Keratinocyte (primary cell): Measurements from ENCODE around the gene PPY. TPM values are rescaled to one million over a fixed set of nuclear protein-coding genes. Genes with fewer than 3 reads are reported as not detected.
A peak's percentile ranks its signal among the peaks of the same experiment; 100 is the strongest.

Experiments
- DNase-seq: peaks from one replicate; pipeline ENCODE4 v3.0.0-alpha.2; 2011; ENCODE audit warnings: low read depth, missing footprints, low spot score
- FAIRE-seq: peaks from 2 replicates; lab custom pipeline; 2011; peaks lifted over from hg19 to GRCh38; lab: Jason Lieb, UNC
- H2AFZ ChIP-seq: 2 replicates; pipeline ENCODE4 v1.6.0; 2012; ENCODE audit warnings: low read length, control low read depth, inconsistent platforms; ENCODE audit not compliant: control insufficient read depth
- H3K27ac ChIP-seq: 2 replicates; pipeline ENCODE4 v1.5.1; 2011; ENCODE audit warnings: low read length; ENCODE audit not compliant: control insufficient read depth, insufficient read depth
- H3K27me3 ChIP-seq: 3 replicates; pipeline ENCODE4 v1.6.0; 2011; ENCODE audit warnings: low read length; ENCODE audit not compliant: control insufficient read depth, insufficient read depth; ENCODE audit errors: extremely low read depth
- H3K36me3 ChIP-seq, 2 experiments: 2 replicates in 1 of 2; 3 replicates in 1 of 2; pipeline ENCODE4 v1.5.1; 2011; ENCODE audit warnings: low read length in 2 of 2, mild to moderate bottlenecking in 1 of 2; ENCODE audit not compliant: control insufficient read depth in 2 of 2, insufficient read depth in 2 of 2; ENCODE audit errors: extremely low read depth in 1 of 2
- H3K4me1 ChIP-seq: 3 replicates; pipeline ENCODE4 v1.5.1; 2011; ENCODE audit warnings: low read length; ENCODE audit not compliant: control insufficient read depth, insufficient read depth; ENCODE audit errors: extremely low read depth
- H3K4me2 ChIP-seq: 3 replicates; pipeline ENCODE4 v1.6.0; 2011; ENCODE audit warnings: low read depth, low read length; ENCODE audit not compliant: control insufficient read depth, insufficient read depth; ENCODE audit errors: extremely low read depth
- H3K4me3 ChIP-seq, 3 experiments: fragments of 200-600 bp in 1 of 3; sonication (generic) in 1 of 3; 2 replicates in 2 of 3; 3 replicates in 1 of 3; pipeline ENCODE4 v1.5.1; 2011 to 2016; ENCODE audit warnings: low read length in 3 of 3, mild to moderate bottlenecking in 3 of 3, control low read depth in 2 of 3, inconsistent platforms in 1 of 3, low read depth in 1 of 3, mixed read lengths in 1 of 3, mixed run types in 1 of 3, moderate library complexity in 1 of 3; ENCODE audit not compliant: control insufficient read depth in 2 of 3, insufficient read depth in 2 of 3; ENCODE audit errors: extremely low read depth in 1 of 3
- H3K79me2 ChIP-seq: 2 replicates; pipeline ENCODE4 v1.6.0; 2012; ENCODE audit warnings: low read length; ENCODE audit not compliant: control insufficient read depth, insufficient read depth
- H3K9ac ChIP-seq: 3 replicates; pipeline ENCODE4 v1.6.0; 2011; ENCODE audit warnings: low read length; ENCODE audit not compliant: control insufficient read depth, insufficient read depth; ENCODE audit errors: extremely low read depth
- H3K9me1 ChIP-seq: 3 replicates; pipeline ENCODE4 v1.6.0; 2011; ENCODE audit warnings: low read length; ENCODE audit not compliant: control insufficient read depth, insufficient read depth; ENCODE audit errors: extremely low read depth
- H3K9me3 ChIP-seq: 2 replicates; pipeline ENCODE4 v1.5.1; 2012; ENCODE audit warnings: low read depth, low read length; ENCODE audit not compliant: control insufficient read depth
- H4K20me1 ChIP-seq: 3 replicates; pipeline ENCODE4 v1.6.0; 2011; ENCODE audit warnings: low read length; ENCODE audit not compliant: control insufficient read depth, insufficient read depth; ENCODE audit errors: extremely low read depth
- EZH2 ChIP-seq: IDR thresholded peaks from one replicate; pipeline ENCODE4 v1.6.1; 2012; ENCODE audit warnings: inconsistent platforms, mild to moderate bottlenecking, low read length, moderate library complexity
- dilution Hi-C: fragments of 300-500 bp; cut with MboI; formaldehyde crosslinking; loops from one replicate; pipeline ENCODE4 v1.7.0; 2020; ENCODE audit warnings: low sequenced_read_pairs; ENCODE audit not compliant: extremely low pct_ligation_motif_present
- polyA plus RNA-seq, 5 experiments: library from polyadenylated mRNA; depleted of rRNA in 3 of 5; stranded (reverse) in 3 of 5; stranded (forward) in 1 of 5; unstranded in 1 of 5; fragments of >200 nt; gene quantifications; 1 replicate in 1 of 5; 2 replicates in 3 of 5; 3 replicates in 1 of 5; pipeline versions ENCODE4 v1.2.1 to v1.2.3, GENCODE V29; 2011 to 2012; ENCODE audit warnings: missing spikeins in 2 of 5, low read depth in 1 of 5, low replicate concordance in 1 of 5
- TF ChIP-seq, protein P1 (sequence below), 3 experiments: IDR thresholded peaks in 1 of 3; conservative IDR thresholded peaks in 1 of 3; optimal IDR thresholded peaks in 1 of 3; 2 replicates in 2 of 3; 3 replicates in 1 of 3; pipeline versions ENCODE3 to v1.5.1; 2011; ENCODE audit warnings: low read length in 3 of 3, mild to moderate bottlenecking in 3 of 3, moderate library complexity in 2 of 3, control low read depth in 1 of 3, inconsistent platforms in 1 of 3; ENCODE audit not compliant: insufficient read depth in 2 of 3; ENCODE audit errors: extremely low read depth in 1 of 3

Gene PPY
- polyA plus RNA-seq, 1 donor (not counting 4 experiments of a cell fraction or from before 2014, with no cell fraction given) = not detected

DNA sequence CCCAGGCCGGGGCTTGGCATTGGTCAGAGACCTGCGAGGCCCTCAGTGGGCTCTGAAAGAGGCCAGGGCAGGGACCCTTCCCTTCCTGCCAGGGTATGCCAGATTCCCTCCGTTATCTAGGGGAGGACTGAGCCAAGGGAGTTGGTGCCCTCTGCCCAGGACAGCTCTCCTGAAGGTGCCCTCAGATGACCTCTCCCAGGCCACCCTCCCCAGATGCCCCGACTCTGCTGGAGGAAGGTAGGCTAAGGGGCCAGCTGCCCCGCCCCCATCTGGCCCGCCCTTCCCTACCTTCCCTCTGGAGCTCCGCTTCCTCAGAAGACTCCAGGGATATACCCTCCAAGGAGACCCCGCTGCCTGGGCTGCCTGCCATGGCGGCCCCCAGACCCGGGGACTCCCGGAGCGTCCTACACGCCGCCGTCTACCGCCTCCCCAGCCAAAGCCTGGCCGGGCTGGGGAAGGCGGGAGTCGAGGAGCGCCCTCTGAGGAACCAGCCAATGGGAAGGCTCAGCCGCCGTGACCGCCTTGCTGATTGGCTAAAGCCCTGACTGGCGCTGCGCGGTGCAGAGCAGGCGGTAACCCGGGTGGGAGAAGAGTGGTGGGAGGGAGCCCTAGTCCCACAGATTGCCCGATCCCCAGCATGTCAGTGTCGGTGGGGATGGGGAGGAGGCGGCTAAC, 42.0 kb downstream of the PPY start:
- Histone ChIP-seq H3K4me1 (peaks cover 14% of the 10 kb centered on the region), H3K9me3 (no peaks in the 10 kb centered on the region), H3K36me3 (no peaks in the 10 kb centered on the region), H3K27ac (no peak overlapping the region), H2AFZ (peak overlapping the region; percentile 40), H3K9me1 (no peaks in the 10 kb centered on the region), H3K4me3 (peak overlapping the region; percentile 24 to 44 (median 38)), H3K79me2 (no peaks in the 10 kb centered on the region), H3K9ac (no peak overlapping the region), H4K20me1 (no peaks in the 10 kb centered on the region), H3K27me3 (peaks cover 39% of the 10 kb centered on the region), H3K4me2 (peak overlapping the region; percentile 73)
- DNase-seq = no peak
- dilution Hi-C loops = no loop called here
- TF ChIP-seq EZH2 = no peak
- TF ChIP-seq, protein P1, sequence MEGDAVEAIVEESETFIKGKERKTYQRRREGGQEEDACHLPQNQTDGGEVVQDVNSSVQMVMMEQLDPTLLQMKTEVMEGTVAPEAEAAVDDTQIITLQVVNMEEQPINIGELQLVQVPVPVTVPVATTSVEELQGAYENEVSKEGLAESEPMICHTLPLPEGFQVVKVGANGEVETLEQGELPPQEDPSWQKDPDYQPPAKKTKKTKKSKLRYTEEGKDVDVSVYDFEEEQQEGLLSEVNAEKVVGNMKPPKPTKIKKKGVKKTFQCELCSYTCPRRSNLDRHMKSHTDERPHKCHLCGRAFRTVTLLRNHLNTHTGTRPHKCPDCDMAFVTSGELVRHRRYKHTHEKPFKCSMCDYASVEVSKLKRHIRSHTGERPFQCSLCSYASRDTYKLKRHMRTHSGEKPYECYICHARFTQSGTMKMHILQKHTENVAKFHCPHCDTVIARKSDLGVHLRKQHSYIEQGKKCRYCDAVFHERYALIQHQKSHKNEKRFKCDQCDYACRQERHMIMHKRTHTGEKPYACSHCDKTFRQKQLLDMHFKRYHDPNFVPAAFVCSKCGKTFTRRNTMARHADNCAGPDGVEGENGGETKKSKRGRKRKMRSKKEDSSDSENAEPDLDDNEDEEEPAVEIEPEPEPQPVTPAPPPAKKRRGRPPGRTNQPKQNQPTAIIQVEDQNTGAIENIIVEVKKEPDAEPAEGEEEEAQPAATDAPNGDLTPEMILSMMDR (optimal IDR thresholded peaks at IDR 0.05 in 1 of 3, IDR thresholded peaks at IDR 0.05 in 1 of 3, conservative IDR thresholded peaks at IDR 0.05 in 1 of 3; ENCODE audit: extremely low read depth in 1 of 3, insufficient read depth in 2 of 3, low read length in 3 of 3) = no peak
- no peak for FAIRE-seq

DNA sequence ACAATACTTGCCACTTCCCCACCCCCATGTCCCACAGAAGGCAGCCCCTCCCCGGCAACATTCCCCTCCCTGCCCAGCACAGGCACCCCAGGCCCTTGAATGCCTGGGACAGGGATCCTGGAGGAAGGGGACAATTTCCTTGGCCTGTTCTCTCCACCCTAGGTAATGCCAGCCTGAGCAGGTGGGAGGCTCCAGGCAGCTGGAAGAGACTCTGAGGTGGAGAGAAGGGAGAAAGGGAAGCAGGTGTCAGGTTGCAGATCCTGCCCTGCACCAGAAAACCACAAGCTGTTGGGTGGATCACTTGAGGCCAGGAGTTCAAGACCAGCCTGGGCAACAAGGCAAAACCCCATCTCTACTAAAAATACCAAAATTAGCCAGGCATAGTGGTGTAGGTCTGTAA, 43.8 kb downstream of the PPY start:
- TF ChIP-seq EZH2 = no peak
- TF ChIP-seq, protein P1 (optimal IDR thresholded peaks at IDR 0.05 in 1 of 3, IDR thresholded peaks at IDR 0.05 in 1 of 3, conservative IDR thresholded peaks at IDR 0.05 in 1 of 3; ENCODE audit: extremely low read depth in 1 of 3, insufficient read depth in 2 of 3, low read length in 3 of 3) = no peak

More for the DNA sequence above, 43.8 kb downstream of the PPY start:
- H3K4me3 ChIP-seq = no peak overlapping the region
- no peak overlapping the region for H2AFZ ChIP-seq
- no peak overlapping the region for H3K4me2 ChIP-seq
- no peaks in the 10 kb centered on the region for H3K9me3 ChIP-seq
- H3K9me1 ChIP-seq = no peaks in the 10 kb centered on the region
- H3K27ac ChIP-seq = no peak overlapping the region
- peaks cover 21% of the 10 kb centered on the region for H3K27me3 ChIP-seq
- no peaks in the 10 kb centered on the region for H3K36me3 ChIP-seq
- no peaks in the 10 kb centered on the region for H3K79me2 ChIP-seq
- peaks cover 14% of the 10 kb centered on the region for H3K4me1 ChIP-seq
- dilution Hi-C loops = no loop called here
- no peaks in the 10 kb centered on the region for H4K20me1 ChIP-seq
- no peak for DNase-seq
- no peak overlapping the region for H3K9ac ChIP-seq
- no peak for FAIRE-seq
